Erythroblast (primary cell): ENCODE data around the gene OGFOD1.

Source experiments
- GATA1 ChIP-seq: IDR thresholded peaks from 2 replicates; pipeline ENCODE4 v1.6.1; 2011; ENCODE audit warnings: low read depth, mild to moderate bottlenecking, control low read depth, low read length, moderate library complexity
- POLR2A ChIP-seq: IDR thresholded peaks from 2 replicates; pipeline ENCODE4 v1.6.1; 2011; ENCODE audit warnings: mild to moderate bottlenecking, low read length

GRCh38 chr16:56447286-56447685 is 4.1 kb upstream of the OGFOD1 start:
- TF ChIP-seq POLR2A (no peak), GATA1 (no peak)
